Neural cell (in vitro differentiated cells): ENCODE results near the gene OR1C1. TPM values are rescaled to one million over a fixed set of nuclear protein-coding genes. Genes with fewer than 3 reads are reported as not detected.

ENCODE experiments used
- H2AFZ ChIP-seq: fragments of 200-600, 300-800 bp; sonication (generic), shearing (Covaris generic); 2 replicates; pipeline ENCODE4 v1.6.0; 2014; ENCODE audit warnings: low read depth, mild to moderate bottlenecking, antibody characterized with exemption, low read length, moderate library complexity
- H3F3A ChIP-seq: fragments of 200-600 bp; shearing (Covaris generic); 2 replicates; pipeline ENCODE4 v1.6.1; 2016; ENCODE audit warnings: mild to moderate bottlenecking, moderate library complexity, mixed read lengths, antibody characterized with exemption, low read length; ENCODE audit not compliant: insufficient read depth, poor library complexity, severe bottlenecking
- H3K27ac ChIP-seq: fragments of 200-600, 300-800 bp; sonication (generic), shearing (Covaris generic); 2 replicates; pipeline ENCODE4 v1.5.1; 2014; ENCODE audit warnings: mild to moderate bottlenecking, low read length, moderate library complexity
- H3K27me3 ChIP-seq: fragments of 300-800, 200-600 bp; sonication (generic), shearing (Covaris generic); 2 replicates; pipeline ENCODE4 v1.6.0; 2014; ENCODE audit warnings: mild to moderate bottlenecking, low read depth, low read length, moderate library complexity; ENCODE audit not compliant: insufficient read depth
- H3K36me3 ChIP-seq: fragments of 300-800, 200-600 bp; sonication (generic), shearing (Covaris generic); 2 replicates; pipeline ENCODE4 v1.5.1; 2014; ENCODE audit warnings: mild to moderate bottlenecking, antibody characterized with exemption, low read length, moderate library complexity; ENCODE audit not compliant: insufficient read depth
- H3K4me2 ChIP-seq: fragments of 300-800, 200-600 bp; sonication (generic), shearing (Covaris generic); 2 replicates; pipeline ENCODE4 v1.6.0; 2014; ENCODE audit warnings: mild to moderate bottlenecking, low read length
- H3K4me3 ChIP-seq: fragments of 300-800, 200-600 bp; sonication (generic), shearing (Covaris generic); 2 replicates; pipeline ENCODE4 v1.5.1; 2014; ENCODE audit warnings: mild to moderate bottlenecking, low read length, moderate library complexity
- H3K79me2 ChIP-seq: fragments of 200-600 bp; shearing (Covaris generic); replicated peaks from 2 replicates; pipeline ENCODE4 v1.6.0; 2014; ENCODE audit warnings: mild to moderate bottlenecking, low read length, moderate library complexity; ENCODE audit not compliant: insufficient read depth
- H3K9ac ChIP-seq: fragments of 300-800, 200-600 bp; sonication (generic), shearing (Covaris generic); 2 replicates; pipeline ENCODE4 v1.6.1; 2016; ENCODE audit warnings: mild to moderate bottlenecking, low read length, mixed read lengths
- H3K9me2 ChIP-seq: fragments of 200-600 bp; shearing (Covaris generic); 2 replicates; pipeline ENCODE4 v1.6.1; 2016; ENCODE audit warnings: mild to moderate bottlenecking, low read length, mixed read lengths; ENCODE audit not compliant: insufficient read depth
- H3K9me3 ChIP-seq: fragments of 200-600, 300-800 bp; sonication (generic), shearing (Covaris generic); 2 replicates; pipeline ENCODE4 v1.6.1; 2016; ENCODE audit warnings: mild to moderate bottlenecking, mixed run types, low read length, moderate library complexity, mixed read lengths
- H4K20me1 ChIP-seq: fragments of 200-600 bp; shearing (Covaris generic); 2 replicates; pipeline ENCODE4 v1.6.1; 2016; ENCODE audit warnings: mild to moderate bottlenecking, mixed run types; ENCODE audit not compliant: insufficient read depth
- CTCF ChIP-seq: fragments of 450-650 bp; IDR thresholded peaks from 2 replicates; pipeline ENCODE4 v1.5.1; 2014; ENCODE audit warnings: antibody characterized with exemption, mild to moderate bottlenecking, moderate library complexity; ENCODE audit not compliant: poor library complexity, severe bottlenecking
- EP300 ChIP-seq: fragments of 450-650 bp; conservative IDR thresholded peaks from 2 replicates; pipeline ENCODE4 v1.6.1; 2014; ENCODE audit warnings: antibody characterized with exemption, mild to moderate bottlenecking, moderate library complexity; ENCODE audit not compliant: poor library complexity, severe bottlenecking
- EZH2 ChIP-seq: fragments of 200-600, 300-800 bp; shearing (Covaris generic), sonication (generic); IDR thresholded peaks from 2 replicates; pipeline ENCODE4 v1.6.1; 2014; ENCODE audit warnings: antibody characterized with exemption, low read length, borderline replicate concordance, mild to moderate bottlenecking; ENCODE audit not compliant: insufficient read depth, poor library complexity, severe bottlenecking
- MXI1 ChIP-seq: fragments of 450-650 bp; conservative IDR thresholded peaks from 2 replicates; pipeline ENCODE4 v1.6.1; 2014; ENCODE audit warnings: antibody characterized with exemption, mild to moderate bottlenecking; ENCODE audit not compliant: poor library complexity, severe bottlenecking
- POLR2AphosphoS5 ChIP-seq: IDR thresholded peaks from 2 replicates; pipeline ENCODE4 v1.6.1; 2012
- RAD21 ChIP-seq: fragments of 450-650 bp; conservative IDR thresholded peaks from 2 replicates; pipeline ENCODE4 v1.6.1; 2014; ENCODE audit warnings: antibody characterized with exemption, mild to moderate bottlenecking, moderate library complexity
- SMC3 ChIP-seq: fragments of 450-650 bp; conservative IDR thresholded peaks from 2 replicates; pipeline ENCODE4 v1.6.1; 2014; ENCODE audit warnings: antibody characterized with exemption, mild to moderate bottlenecking, moderate library complexity; ENCODE audit not compliant: poor library complexity
- TAF1 ChIP-seq: IDR thresholded peaks from 2 replicates; pipeline ENCODE4 v1.6.1; 2012; ENCODE audit warnings: low read depth
- polyA plus RNA-seq: library from polyadenylated mRNA; depleted of rRNA; stranded (reverse); fragments of >200 nt; gene quantifications from 2 replicates; pipeline ENCODE4 v1.2.3, GENCODE V29; 2014
- TF ChIP-seq, protein P1 (sequence below): IDR thresholded peaks from 2 replicates; pipeline ENCODE4 v1.6.1; 2012; ENCODE audit warnings: borderline replicate concordance

OR1C1 gene
- polyA plus RNA-seq, 1 donor from 2014 or later, result not detected

DNA sequence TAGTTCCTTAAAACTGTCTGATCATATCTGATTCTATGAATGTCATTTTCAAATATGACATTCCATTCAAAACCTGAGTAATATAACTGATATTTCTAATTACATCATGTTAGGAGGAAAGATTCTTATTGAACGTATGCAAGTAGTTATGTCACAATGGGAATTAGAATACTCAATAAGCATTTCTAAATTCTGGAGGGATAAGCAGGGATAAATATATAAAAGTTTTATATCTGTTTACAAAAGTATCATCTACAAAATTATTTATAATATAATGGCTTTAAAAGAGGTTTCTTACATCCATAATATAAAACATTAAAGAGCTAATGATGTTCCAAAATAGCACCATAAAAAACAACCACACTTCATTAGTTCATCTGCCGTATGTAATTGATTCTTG lies 12.3 kb downstream of the OR1C1 start, which contains the start of gene OR14A2:
Gene OR14A2 (minus strand): TSS at position 101 of the 400 bp plus-strand sequence.
- Histone ChIP-seq H3K27ac (no peak within 1 kb of the TSS), H4K20me1 (no peaks in the 10 kb centered on the region), H3K9me2 (no peaks in the 10 kb centered on the region), H3K4me2 (no peak within 1 kb of the TSS), H3F3A (no peaks in the 10 kb centered on the region), H3K4me3 (no peak within 1 kb of the TSS), H2AFZ (no peak within 1 kb of the TSS), H3K9ac (no peak within 1 kb of the TSS), H3K79me2 (no peaks in the 10 kb centered on the region), H3K9me3 (no peaks in the 10 kb centered on the region), H3K36me3 (no peaks in the 10 kb centered on the region), H3K27me3 (no peaks in the 10 kb centered on the region)
- TF ChIP-seq EZH2 (no peak), TAF1 (no peak), MXI1 (no peak), EP300 (no peak), POLR2AphosphoS5 (no peak), SMC3 (no peak), RAD21 (no peak), CTCF (no peak)
- TF ChIP-seq, protein P1, sequence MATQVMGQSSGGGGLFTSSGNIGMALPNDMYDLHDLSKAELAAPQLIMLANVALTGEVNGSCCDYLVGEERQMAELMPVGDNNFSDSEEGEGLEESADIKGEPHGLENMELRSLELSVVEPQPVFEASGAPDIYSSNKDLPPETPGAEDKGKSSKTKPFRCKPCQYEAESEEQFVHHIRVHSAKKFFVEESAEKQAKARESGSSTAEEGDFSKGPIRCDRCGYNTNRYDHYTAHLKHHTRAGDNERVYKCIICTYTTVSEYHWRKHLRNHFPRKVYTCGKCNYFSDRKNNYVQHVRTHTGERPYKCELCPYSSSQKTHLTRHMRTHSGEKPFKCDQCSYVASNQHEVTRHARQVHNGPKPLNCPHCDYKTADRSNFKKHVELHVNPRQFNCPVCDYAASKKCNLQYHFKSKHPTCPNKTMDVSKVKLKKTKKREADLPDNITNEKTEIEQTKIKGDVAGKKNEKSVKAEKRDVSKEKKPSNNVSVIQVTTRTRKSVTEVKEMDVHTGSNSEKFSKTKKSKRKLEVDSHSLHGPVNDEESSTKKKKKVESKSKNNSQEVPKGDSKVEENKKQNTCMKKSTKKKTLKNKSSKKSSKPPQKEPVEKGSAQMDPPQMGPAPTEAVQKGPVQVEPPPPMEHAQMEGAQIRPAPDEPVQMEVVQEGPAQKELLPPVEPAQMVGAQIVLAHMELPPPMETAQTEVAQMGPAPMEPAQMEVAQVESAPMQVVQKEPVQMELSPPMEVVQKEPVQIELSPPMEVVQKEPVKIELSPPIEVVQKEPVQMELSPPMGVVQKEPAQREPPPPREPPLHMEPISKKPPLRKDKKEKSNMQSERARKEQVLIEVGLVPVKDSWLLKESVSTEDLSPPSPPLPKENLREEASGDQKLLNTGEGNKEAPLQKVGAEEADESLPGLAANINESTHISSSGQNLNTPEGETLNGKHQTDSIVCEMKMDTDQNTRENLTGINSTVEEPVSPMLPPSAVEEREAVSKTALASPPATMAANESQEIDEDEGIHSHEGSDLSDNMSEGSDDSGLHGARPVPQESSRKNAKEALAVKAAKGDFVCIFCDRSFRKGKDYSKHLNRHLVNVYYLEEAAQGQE, result no peak

- Histone ChIP-seq H3K9ac (no peak overlapping the region), H3K36me3 (no peaks in the 10 kb centered on the region), H3K4me2 (no peak overlapping the region), H4K20me1 (no peaks in the 10 kb centered on the region), H3K79me2 (no peaks in the 10 kb centered on the region), H3K27ac (no peak overlapping the region), H3K27me3 (no peaks in the 10 kb centered on the region), H3K4me3 (no peak overlapping the region), H3F3A (no peaks in the 10 kb centered on the region), H3K9me3 (no peaks in the 10 kb centered on the region), H3K9me2 (no peaks in the 10 kb centered on the region), H2AFZ (no peak overlapping the region)
- TF ChIP-seq EZH2 (no peak), MXI1 (no peak), EP300 (no peak), RAD21 (no peak), CTCF (no peak), SMC3 (no peak), POLR2AphosphoS5 (no peak), TAF1 (no peak)
- TF ChIP-seq, protein P1, result no peak
Measured at GRCh38 chr1:247747616-247748015, 12.7 kb downstream of the OR1C1 start.
